Activated gamma-delta T cell (primary cell): ENCODE measurements around the gene ANXA9.

Experiments
- DNase-seq: peaks from one replicate; lab custom pipeline; 2025; lab: John Stamatoyannopoulos, UW

ANXA9 gene

GRCh38 chr1:151005729-151006319 is 23.7 kb downstream of the ANXA9 start:
- no peak for DNase-seq

- DNase-seq: no peak
Observed at GRCh38 chr1:151006327-151007052, 24.4 kb downstream of the ANXA9 start, which contains the start of gene MINDY1. MINDY1 (minus strand) TSS chr1:151006902; CDS start chr1:151002617, 4,285 bp downstream.

- DNase-seq: no peak
Observed at GRCh38 chr1:151007853-151008243, 25.8 kb downstream of the ANXA9 start.

- peak; percentile 94 for DNase-seq
Observed at GRCh38 chr1:151008244-151009205, 26.4 kb downstream of the ANXA9 start, which contains the start of gene PRUNE1. PRUNE1 (plus strand) TSS chr1:151008449; CDS start chr1:151008633, 184 bp downstream.

GRCh38 chr1:151009206-151009587 is 27.1 kb downstream of the ANXA9 start:
- no peak for DNase-seq

GRCh38 chr1:151009674-151010345 is 27.7 kb downstream of the ANXA9 start:
- DNase-seq: no peak

- no peak for DNase-seq
Observed at GRCh38 chr1:151010346-151010726, 28.2 kb downstream of the ANXA9 start.

GRCh38 chr1:151011154-151011850 is 29.2 kb downstream of the ANXA9 start:
- DNase-seq: no peak

GRCh38 chr1:151012684-151013471 is 30.8 kb downstream of the ANXA9 start:
- DNase-seq: no peak

GRCh38 chr1:151013518-151013917 is 31.4 kb downstream of the ANXA9 start:
- no peak for DNase-seq

GRCh38 chr1:151024540-151025146 is 42.6 kb downstream of the ANXA9 start:
- no peak for DNase-seq

- no peak for DNase-seq
Observed at GRCh38 chr1:151026460-151026859, 44.4 kb downstream of the ANXA9 start.

GRCh38 chr1:151032164-151032563 is 50.1 kb downstream of the ANXA9 start:
- no peak for DNase-seq

GRCh38 chr1:151035167-151035566 is 53.1 kb downstream of the ANXA9 start:
- no peak for DNase-seq

- DNase-seq: no peak
Observed at GRCh38 chr1:151036356-151036755, 54.3 kb downstream of the ANXA9 start, which contains the start of gene BNIPL. BNIPL (plus strand) TSS chr1:151036586; CDS start chr1:151036726, 140 bp downstream.

GRCh38 chr1:151037032-151037431 is 54.9 kb downstream of the ANXA9 start:
- no peak for DNase-seq

- no peak for DNase-seq
Observed at GRCh38 chr1:151039521-151039920, 57.4 kb downstream of the ANXA9 start.

GRCh38 chr1:151043163-151043562 is 61.1 kb downstream of the ANXA9 start:
- DNase-seq: no peak
